HL-60 (cell line): ENCODE results near the gene FZR1.
A peak's percentile ranks its signal among the peaks of the same experiment; 100 is the strongest.

Source experiments
- DNase-seq, 2 experiments: peaks; one replicate each; pipeline ENCODE4 v3.0.0-alpha.2; 2010 to 2020; ENCODE audit warnings: low read depth in 1 of 2, low spot score in 1 of 2
- H3K27ac ChIP-seq: fragments of 250-450 bp; sonication (Bioruptor Pico); replicated peaks from 2 replicates; pipeline ENCODE4 v1.5.1; 2020; ENCODE audit warnings: mild to moderate bottlenecking, moderate library complexity
- H3K27me3 ChIP-seq: fragments of 250-450 bp; sonication (Bioruptor Pico); 2 replicates; pipeline ENCODE4 v1.5.1; 2021; ENCODE audit warnings: mild to moderate bottlenecking, moderate library complexity; ENCODE audit not compliant: insufficient read depth, poor library complexity, severe bottlenecking
- H3K4me3 ChIP-seq: replicated peaks from 2 replicates; pipeline ENCODE4 v1.5.1; 2011; ENCODE audit warnings: mild to moderate bottlenecking, control low read depth, low read length; ENCODE audit not compliant: insufficient read depth
- GABPA ChIP-seq: IDR thresholded peaks from 2 replicates; pipeline ENCODE4 v1.6.1; 2012; ENCODE audit warnings: low read depth
- POLR2AphosphoS5 ChIP-seq: IDR thresholded peaks from 2 replicates; pipeline ENCODE4 v1.6.1; 2012; ENCODE audit warnings: low read depth
- SPI1 ChIP-seq: IDR thresholded peaks from 2 replicates; pipeline ENCODE4 v1.6.1; 2012; ENCODE audit warnings: low read depth, mild to moderate bottlenecking, borderline replicate concordance
- TF ChIP-seq, protein P1 (sequence below): IDR thresholded peaks from one replicate; pipeline ENCODE4 v1.5.1; 2011; ENCODE audit warnings: low read length, control low read depth, inconsistent platforms; ENCODE audit not compliant: insufficient read depth
- TF ChIP-seq, protein P2 (sequence below): IDR thresholded peaks from 2 replicates; pipeline ENCODE4 v1.6.1; 2012; ENCODE audit warnings: low read depth; ENCODE audit not compliant: insufficient replicate concordance

The FZR1 gene

DNA sequence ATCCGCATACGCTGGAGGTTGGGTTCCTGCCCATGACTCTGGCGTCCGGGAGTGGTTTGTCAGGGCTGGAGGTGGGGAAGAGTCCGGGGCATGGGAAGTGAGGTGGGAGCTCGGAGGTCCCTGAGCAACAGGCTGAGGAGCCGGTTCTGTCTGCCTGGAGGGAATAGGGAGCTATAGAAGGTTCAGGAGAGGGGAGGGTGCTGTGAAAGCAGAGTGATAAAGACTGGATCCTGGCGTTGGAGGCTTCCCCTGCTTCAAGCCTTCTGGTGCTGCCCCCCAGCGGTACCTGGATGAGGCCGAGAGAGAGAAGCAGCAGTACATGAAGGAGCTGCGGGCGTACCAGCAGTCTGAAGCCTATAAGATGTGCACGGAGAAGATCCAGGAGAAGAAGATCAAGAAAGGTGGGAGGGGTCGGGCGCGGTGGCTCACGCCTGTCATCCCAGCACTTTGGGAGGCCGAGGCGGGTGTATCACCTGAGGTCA, 69.2 kb downstream of the FZR1 start:
- DNase-seq, result peak in 1 of 2 experiments; percentile 68
- H3K27me3 ChIP-seq, result no peaks in the 10 kb centered on the region
- no peak overlapping the region for H3K27ac ChIP-seq
- H3K4me3 ChIP-seq, result no peak overlapping the region
- TF ChIP-seq POLR2AphosphoS5 (no peak), GABPA (no peak), SPI1 (no peak)
- TF ChIP-seq, protein P1, sequence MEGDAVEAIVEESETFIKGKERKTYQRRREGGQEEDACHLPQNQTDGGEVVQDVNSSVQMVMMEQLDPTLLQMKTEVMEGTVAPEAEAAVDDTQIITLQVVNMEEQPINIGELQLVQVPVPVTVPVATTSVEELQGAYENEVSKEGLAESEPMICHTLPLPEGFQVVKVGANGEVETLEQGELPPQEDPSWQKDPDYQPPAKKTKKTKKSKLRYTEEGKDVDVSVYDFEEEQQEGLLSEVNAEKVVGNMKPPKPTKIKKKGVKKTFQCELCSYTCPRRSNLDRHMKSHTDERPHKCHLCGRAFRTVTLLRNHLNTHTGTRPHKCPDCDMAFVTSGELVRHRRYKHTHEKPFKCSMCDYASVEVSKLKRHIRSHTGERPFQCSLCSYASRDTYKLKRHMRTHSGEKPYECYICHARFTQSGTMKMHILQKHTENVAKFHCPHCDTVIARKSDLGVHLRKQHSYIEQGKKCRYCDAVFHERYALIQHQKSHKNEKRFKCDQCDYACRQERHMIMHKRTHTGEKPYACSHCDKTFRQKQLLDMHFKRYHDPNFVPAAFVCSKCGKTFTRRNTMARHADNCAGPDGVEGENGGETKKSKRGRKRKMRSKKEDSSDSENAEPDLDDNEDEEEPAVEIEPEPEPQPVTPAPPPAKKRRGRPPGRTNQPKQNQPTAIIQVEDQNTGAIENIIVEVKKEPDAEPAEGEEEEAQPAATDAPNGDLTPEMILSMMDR, result peak; percentile 27
- TF ChIP-seq, protein P2, sequence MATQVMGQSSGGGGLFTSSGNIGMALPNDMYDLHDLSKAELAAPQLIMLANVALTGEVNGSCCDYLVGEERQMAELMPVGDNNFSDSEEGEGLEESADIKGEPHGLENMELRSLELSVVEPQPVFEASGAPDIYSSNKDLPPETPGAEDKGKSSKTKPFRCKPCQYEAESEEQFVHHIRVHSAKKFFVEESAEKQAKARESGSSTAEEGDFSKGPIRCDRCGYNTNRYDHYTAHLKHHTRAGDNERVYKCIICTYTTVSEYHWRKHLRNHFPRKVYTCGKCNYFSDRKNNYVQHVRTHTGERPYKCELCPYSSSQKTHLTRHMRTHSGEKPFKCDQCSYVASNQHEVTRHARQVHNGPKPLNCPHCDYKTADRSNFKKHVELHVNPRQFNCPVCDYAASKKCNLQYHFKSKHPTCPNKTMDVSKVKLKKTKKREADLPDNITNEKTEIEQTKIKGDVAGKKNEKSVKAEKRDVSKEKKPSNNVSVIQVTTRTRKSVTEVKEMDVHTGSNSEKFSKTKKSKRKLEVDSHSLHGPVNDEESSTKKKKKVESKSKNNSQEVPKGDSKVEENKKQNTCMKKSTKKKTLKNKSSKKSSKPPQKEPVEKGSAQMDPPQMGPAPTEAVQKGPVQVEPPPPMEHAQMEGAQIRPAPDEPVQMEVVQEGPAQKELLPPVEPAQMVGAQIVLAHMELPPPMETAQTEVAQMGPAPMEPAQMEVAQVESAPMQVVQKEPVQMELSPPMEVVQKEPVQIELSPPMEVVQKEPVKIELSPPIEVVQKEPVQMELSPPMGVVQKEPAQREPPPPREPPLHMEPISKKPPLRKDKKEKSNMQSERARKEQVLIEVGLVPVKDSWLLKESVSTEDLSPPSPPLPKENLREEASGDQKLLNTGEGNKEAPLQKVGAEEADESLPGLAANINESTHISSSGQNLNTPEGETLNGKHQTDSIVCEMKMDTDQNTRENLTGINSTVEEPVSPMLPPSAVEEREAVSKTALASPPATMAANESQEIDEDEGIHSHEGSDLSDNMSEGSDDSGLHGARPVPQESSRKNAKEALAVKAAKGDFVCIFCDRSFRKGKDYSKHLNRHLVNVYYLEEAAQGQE, result no peak

DNA sequence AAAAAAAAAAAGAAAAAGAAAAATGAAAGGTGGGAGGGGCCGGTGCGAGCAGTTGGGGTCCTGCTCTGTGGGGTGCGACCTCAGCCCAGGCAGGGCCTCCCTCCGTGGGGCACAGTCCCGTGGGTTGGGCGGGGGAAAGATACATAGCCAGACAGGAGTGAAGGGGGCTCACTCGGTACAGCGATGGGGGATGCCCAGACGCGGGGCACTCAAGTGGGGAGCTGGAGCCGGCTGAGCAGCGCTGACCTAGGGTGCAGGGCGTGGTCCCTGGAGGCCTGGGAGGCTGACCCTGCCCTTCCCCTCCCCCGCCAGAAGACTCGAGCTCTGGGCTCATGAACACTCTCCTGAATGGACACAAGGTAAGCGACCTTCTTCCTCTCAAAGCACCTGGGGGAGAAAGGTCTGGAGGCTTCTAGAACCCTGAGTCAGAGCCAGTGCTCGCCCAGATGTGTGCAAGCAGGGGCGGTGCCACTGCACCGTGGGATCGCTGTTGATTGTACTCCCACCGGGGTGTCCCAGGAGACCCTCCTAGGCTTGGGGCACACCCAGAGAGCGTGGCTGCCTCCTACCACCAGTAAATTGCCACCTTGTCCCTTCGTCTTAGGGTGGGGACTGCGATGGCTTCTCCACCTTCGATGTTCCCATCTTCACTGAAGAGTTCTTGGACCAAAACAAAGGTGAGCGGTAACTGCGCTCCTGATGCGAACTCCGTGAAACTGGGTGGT, 70.0 kb downstream of the FZR1 start:
- no peak overlapping the region for H3K4me3 ChIP-seq
- DNase-seq, result no peak
- H3K27me3 ChIP-seq, result no peaks in the 10 kb centered on the region
- TF ChIP-seq SPI1 (no peak), POLR2AphosphoS5 (no peak), GABPA (no peak)
- TF ChIP-seq, protein P1, result no peak
- TF ChIP-seq, protein P2, result no peak
- H3K27ac ChIP-seq, result no peak overlapping the region

DNA sequence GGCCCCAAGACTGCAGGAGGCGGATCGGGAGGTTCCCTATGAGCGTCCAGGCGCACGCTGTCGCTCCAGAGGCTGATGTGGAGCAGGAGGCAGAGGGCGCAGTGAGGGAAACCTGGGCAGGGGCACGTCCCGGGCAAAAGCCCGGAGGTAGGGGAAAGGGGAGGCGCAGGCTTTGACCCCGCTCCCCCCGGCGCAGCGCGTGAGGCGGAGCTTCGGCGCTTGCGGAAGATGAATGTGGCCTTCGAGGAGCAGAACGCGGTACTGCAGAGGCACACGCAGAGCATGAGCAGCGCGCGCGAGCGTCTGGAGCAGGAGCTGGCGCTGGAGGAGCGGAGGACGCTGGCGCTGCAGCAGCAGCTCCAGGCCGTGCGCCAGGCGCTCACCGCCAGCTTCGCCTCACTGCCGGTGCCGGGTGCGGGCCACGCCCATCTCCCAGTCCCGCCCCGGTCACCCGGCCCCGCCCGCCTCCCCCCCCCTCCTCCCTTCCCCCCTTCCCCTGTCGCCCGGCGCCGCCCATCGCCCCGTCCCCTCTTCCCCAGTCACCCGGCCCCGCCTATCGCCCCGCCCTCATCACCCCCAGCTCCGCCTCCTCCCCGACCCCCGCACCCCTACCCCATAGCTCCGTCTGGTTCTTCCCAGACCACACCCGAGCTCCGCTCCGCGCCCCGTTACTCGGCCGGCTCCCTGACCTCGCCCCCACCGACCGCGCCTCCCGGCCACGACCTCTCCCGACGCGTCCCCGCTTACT, 70.8 kb downstream of the FZR1 start:
- Histone ChIP-seq H3K4me3 (no peak overlapping the region), H3K27me3 (no peaks in the 10 kb centered on the region), H3K27ac (no peak overlapping the region)
- TF ChIP-seq GABPA (no peak), POLR2AphosphoS5 (no peak), SPI1 (no peak)
- TF ChIP-seq, protein P1, result no peak
- TF ChIP-seq, protein P2, result no peak
- no peak for DNase-seq
